Renal cortical epithelial cell (primary cell): ENCODE measurements around the gene C20orf144. TPM values are rescaled to one million over a fixed set of nuclear protein-coding genes. Genes with fewer than 3 reads are reported as not detected.
A peak's percentile ranks its signal among the peaks of the same experiment; 100 is the strongest.

Source experiments
- DNase-seq: peaks from one replicate; pipeline ENCODE4 v3.0.0-alpha.2; 2011; ENCODE audit warnings: low read depth
- total RNA-seq: library from RNA; depleted of rRNA; stranded (reverse); fragments of >200 nt; gene quantifications from 2 replicates; pipeline ENCODE4 v1.2.3, GENCODE V29; 2014

C20orf144 gene
- total RNA-seq, 1 donor from 2014 or later: not detected

GRCh38 chr20:33676652-33677645 is 14.8 kb downstream of the C20orf144 start:
- no peak for DNase-seq

GRCh38 chr20:33677991-33678702 is 16.0 kb downstream of the C20orf144 start:
- no peak for DNase-seq

GRCh38 chr20:33679758-33680485 is 17.8 kb downstream of the C20orf144 start:
- no peak for DNase-seq

GRCh38 chr20:33680686-33681085 is 18.6 kb downstream of the C20orf144 start:
- no peak for DNase-seq

GRCh38 chr20:33681288-33681687 is 19.2 kb downstream of the C20orf144 start:
- no peak for DNase-seq

- DNase-seq: no peak
Observed at GRCh38 chr20:33681728-33682353, 19.7 kb downstream of the C20orf144 start.

- no peak for DNase-seq
Observed at GRCh38 chr20:33684533-33685327, 22.6 kb downstream of the C20orf144 start.

GRCh38 chr20:33685328-33686099 is 23.4 kb downstream of the C20orf144 start:
- no peak for DNase-seq

- peak; percentile 58 for DNase-seq
Observed at GRCh38 chr20:33686100-33686983, 24.2 kb downstream of the C20orf144 start, which contains the start of gene E2F1. E2F1 (minus strand) TSS chr20:33686385; CDS start chr20:33686264, 121 bp downstream.

- DNase-seq: no peak
Observed at GRCh38 chr20:33686984-33687366, 24.8 kb downstream of the C20orf144 start.

- no peak for DNase-seq
Observed at GRCh38 chr20:33687370-33687915, 25.3 kb downstream of the C20orf144 start.

GRCh38 chr20:33687993-33688937 is 26.1 kb downstream of the C20orf144 start:
- no peak for DNase-seq

- DNase-seq: no peak
Observed at GRCh38 chr20:33688938-33689424, 26.9 kb downstream of the C20orf144 start.

GRCh38 chr20:33689493-33689892 is 27.4 kb downstream of the C20orf144 start:
- DNase-seq: no peak

GRCh38 chr20:33689973-33690372 is 27.8 kb downstream of the C20orf144 start:
- DNase-seq: peak; percentile 7

- no peak for DNase-seq
Observed at GRCh38 chr20:33693289-33693688, 31.2 kb downstream of the C20orf144 start.
